Psoas muscle (tissue), 8 donors: ENCODE results near the gene MTOR. TPM values are rescaled to one million over a fixed set of nuclear protein-coding genes. Genes with fewer than 3 reads are reported as not detected.
A peak's percentile ranks its signal among the peaks of the same experiment; 100 is the strongest.

Experiments
- ATAC-seq, 4 donors: fragments of 200-7000 bp; cut with Tn5 transposase; one replicate each; pipeline ENCODE4 v1.9.1; 2020; ENCODE audit warnings: moderate library complexity in 3 of 4, mild to moderate bottlenecking in 2 of 4
- DNase-seq, 2 donors: peaks; one replicate each; pipeline ENCODE4 v3.0.0-alpha.2; 2020
- H3K27ac ChIP-seq: fragments of 200-600 bp; one replicate; pipeline ENCODE4 v1.8.0; 2022
- H3K27me3 ChIP-seq, 3 donors: fragments of 200-600 bp in 1 of 3; one replicate each; pipeline versions ENCODE4 v1.6.1 to v1.8.0; 2013 to 2022; ENCODE audit warnings: low read length in 2 of 3, mild to moderate bottlenecking in 2 of 3, moderate library complexity in 1 of 3; ENCODE audit not compliant: insufficient read depth in 3 of 3
- H3K36me3 ChIP-seq, 2 donors: fragments of 200-600 bp in 1 of 2; one replicate each; pipeline versions ENCODE4 v1.6.1 to v1.8.0; 2013 to 2022; ENCODE audit warnings: low read depth in 1 of 2, mild to moderate bottlenecking in 1 of 2, moderate library complexity in 1 of 2; ENCODE audit not compliant: insufficient read depth in 1 of 2
- H3K4me1 ChIP-seq: fragments of 200-600 bp; one replicate; pipeline ENCODE4 v1.8.0; 2022
- H3K4me3 ChIP-seq: fragments of 200-600 bp; one replicate; pipeline ENCODE4 v1.8.0; 2022; ENCODE audit warnings: mild to moderate bottlenecking
- H3K9me3 ChIP-seq: fragments of 200-600 bp; one replicate; pipeline ENCODE4 v1.8.0; 2022
- CTCF ChIP-seq: fragments of 200-600 bp; IDR thresholded peaks from one replicate; pipeline ENCODE4 v1.8.0; 2022; ENCODE audit warnings: antibody characterized with exemption
- WGBS, 3 donors: extraction: QIAGEN DNeasy Blood & Tissue Kit; methylation state at CpG; one replicate each; pipeline versions ENCODE4 v1.1.6 to v1.1.7; 2013; 5-methylcytosine and 5-hydroxymethylcytosine counted together
- intact Hi-C, 2 donors: fragments of 100-400 bp; cut with DNase I; formaldehyde crosslinking; loops; one replicate each; pipeline versions ENCODE4 v1.11.0 to v1.14.2; 2022
- polyA plus RNA-seq, 3 donors: library from polyadenylated mRNA; stranded (reverse); fragments of 200-250 nt; gene quantifications; one replicate each; pipeline ENCODE4 v1.2.3, GENCODE V29; 2013
- total RNA-seq, 4 donors: library from RNA; stranded (reverse); fragmentation: NEBNext Ultra II Directional in 2 of 4; extraction: Animal tissue kit (Norgen Biotek cat#: 25700) in 2 of 4; gene quantifications; one replicate each; pipeline versions ENCODE4 v1.2.1 to v1.2.4, GENCODE V29; 2021 to 2023
- donor health status: healthy with polysubstance abuse.
- donor health status: DM: no; HTN: no; CAD: no; lungs with moderate emphysema.
- donor health status: Bipolar disorder and iron deficiency.
- donor health status: healthy.
- donor health status: DM: yes; HTN: yes; CAD: no.
- donor health status: DM: no; HTN: no; CAD: no.
- donor health status: DM: no; HTN: no; CAD: no.
- donor health status: DM: yes; HTN: yes; CAD: no.

Gene MTOR
- total and polyA plus RNA-seq, 7 donors, result 24.0 to 50.8 (median 44.0) TPM

- no peak overlapping the region for H3K27ac ChIP-seq
- WGBS, 3 donors, result 70 to 75% (median 73%) methylated on average over 6 of the region's 6 CpGs
These were observed 54.3 kb downstream of the MTOR start for GRCh38 chr1:11207898-11208611.

GRCh38 chr1:11204396-11205190 lies 57.8 kb downstream of the MTOR start:
- intact Hi-C loops, result no loop called here
- H3K4me3 ChIP-seq, result no peak overlapping the region
- H3K27ac ChIP-seq, result no peak overlapping the region
- H3K27me3 ChIP-seq, result no peaks in the 10 kb centered on the region
- no peak for TF ChIP-seq CTCF
- ATAC-seq, result peak in 3 of 4 donors; percentile 25 to 31 (median 30)
- DNase-seq, result no peak
- no peaks in the 10 kb centered on the region for H3K9me3 ChIP-seq
- WGBS, 3 donors, result 90 to 91% (median 91%) methylated on average over 11 of the region's 11 CpGs
- H3K36me3 ChIP-seq, result peaks cover 28 to 100% of the 10 kb centered on the region in 2 donors
- no peaks in the 10 kb centered on the region for H3K4me1 ChIP-seq

More at GRCh38 chr1:11207898-11208611, 54.3 kb downstream of the MTOR start:
- Histone ChIP-seq H3K27me3 (no peaks in the 10 kb centered on the region), H3K9me3 (no peaks in the 10 kb centered on the region), H3K36me3 (peaks cover 43 to 100% of the 10 kb centered on the region in 2 donors), H3K4me3 (no peak overlapping the region), H3K4me1 (no peaks in the 10 kb centered on the region)
- TF ChIP-seq CTCF, result no peak
- intact Hi-C loops, result no loop called here
- DNase-seq (peak in 1 of 2 donors; percentile 41), ATAC-seq (no peak)

- 73 to 93% (median 86%) methylated on average over 2 of the region's 2 CpGs for WGBS, 3 donors
These were observed 63.3 kb downstream of the MTOR start for GRCh38 chr1:11198851-11199594.

GRCh38 chr1:11198257-11198656 lies 64.1 kb downstream of the MTOR start:
- Histone ChIP-seq H3K27ac (no peak overlapping the region), H3K4me3 (no peak overlapping the region), H3K27me3 (no peaks in the 10 kb centered on the region), H3K36me3 (peaks cover 12 to 100% of the 10 kb centered on the region in 2 donors), H3K4me1 (no peaks in the 10 kb centered on the region), H3K9me3 (no peaks in the 10 kb centered on the region)
- DNase-seq (no peak), ATAC-seq (no peak)
- intact Hi-C loops, result no loop called here
- no peak for TF ChIP-seq CTCF
- WGBS, 3 donors, result 87 to 91% (median 90%) methylated on average over 4 of the region's 4 CpGs

More at GRCh38 chr1:11198851-11199594, 63.3 kb downstream of the MTOR start:
- intact Hi-C loops, result no loop called here
- TF ChIP-seq CTCF, result no peak
- Histone ChIP-seq H3K4me1 (no peaks in the 10 kb centered on the region), H3K27ac (no peak overlapping the region), H3K9me3 (no peaks in the 10 kb centered on the region), H3K36me3 (peaks cover 15 to 100% of the 10 kb centered on the region in 2 donors), H3K4me3 (no peak overlapping the region), H3K27me3 (no peaks in the 10 kb centered on the region)
- ATAC-seq, result no peak
- DNase-seq, result no peak
